ENCODE measurements around the gene HIGD1A.

DNA sequence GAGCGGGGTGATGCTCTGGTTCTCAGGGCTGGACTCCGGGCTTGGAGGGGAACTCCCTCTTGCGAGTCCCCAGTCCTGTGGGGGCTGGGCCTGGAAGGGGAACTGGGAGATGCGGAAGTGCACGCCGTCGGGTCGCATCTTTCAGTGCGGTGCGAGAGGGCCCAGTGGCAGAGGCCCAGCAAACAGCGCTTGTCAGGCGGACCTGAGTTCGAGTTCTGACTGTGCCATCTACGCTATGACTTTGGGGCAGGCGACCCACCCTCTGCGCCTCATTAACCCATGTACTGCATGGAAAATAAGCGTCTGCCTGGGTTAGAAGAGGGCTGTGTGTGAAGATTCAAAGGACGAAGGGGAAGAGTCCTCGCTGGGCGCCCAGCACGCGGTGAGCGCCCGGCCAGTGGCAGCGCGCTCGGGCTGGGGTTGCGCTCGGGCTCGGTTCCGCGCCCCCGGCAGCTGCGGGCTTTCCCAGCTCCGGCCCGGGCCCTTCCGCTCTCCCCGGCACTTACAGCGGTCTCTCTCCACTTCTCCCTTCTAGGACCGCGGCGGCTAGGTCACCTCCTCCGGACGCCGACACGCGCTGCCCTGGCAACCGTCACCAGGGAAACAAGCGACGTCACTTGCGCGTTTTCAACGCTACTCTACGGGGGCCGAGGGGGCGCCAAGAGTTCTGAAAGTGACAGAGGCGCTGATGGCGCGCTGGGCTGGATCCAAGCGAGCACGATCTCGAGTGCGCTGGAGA, 31.5 kb downstream of the HIGD1A start, which contains the start of gene CCDC13:
- TF ChIP-seq CTCF (IDR thresholded peaks at IDR 0.05; ENCODE audit: low read length) (no peak), EZH2 (IDR thresholded peaks at IDR 0.05; ENCODE audit: borderline replicate concordance, low read length) (no peak)

Measured in OCI-LY1 (cell line).